NCI-H345 (cell line): Measurements from ENCODE around the gene NXPH2.

Experiments used
- DNase-seq: peaks from one replicate; lab custom pipeline; 2025; lab: John Stamatoyannopoulos, UW

The NXPH2 gene

DNA sequence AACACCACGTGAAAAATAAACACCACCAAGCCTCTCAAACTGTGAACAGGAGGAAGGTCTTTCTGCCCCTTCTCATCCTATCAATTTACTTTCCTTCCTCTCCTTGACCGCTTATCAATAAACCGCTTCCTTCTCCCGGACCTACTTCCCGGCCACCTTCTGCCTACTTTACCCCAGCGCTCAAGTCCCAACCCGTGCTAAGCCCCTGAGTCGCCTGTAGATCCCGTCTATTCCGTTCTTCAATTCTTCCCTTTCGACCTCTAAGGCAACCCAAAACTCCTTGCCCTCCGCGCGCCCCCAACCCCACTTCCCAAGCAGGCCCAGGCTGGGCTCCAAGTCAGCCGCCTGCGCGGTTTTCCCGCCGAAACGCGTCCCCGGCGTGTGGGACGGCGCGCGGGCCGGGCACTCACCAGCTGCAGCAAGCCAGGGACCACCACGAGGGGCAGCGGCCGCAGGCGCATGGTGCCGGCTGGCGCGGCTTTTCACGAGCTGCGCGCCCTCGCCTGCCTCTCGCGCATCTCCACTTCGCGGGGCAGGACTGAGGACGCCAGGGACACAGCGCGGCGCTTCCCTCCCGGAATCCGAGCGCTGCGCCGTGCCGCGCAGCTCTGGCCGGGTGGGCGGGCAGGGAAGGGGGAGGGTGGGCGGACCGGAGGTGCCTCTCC lies at the start of gene NXPH2:
Gene NXPH2, minus strand, starts transcription at position 610 of the 665 bp plus-strand sequence. Its CDS starts 149 bp downstream, at position 461.
- no peak for DNase-seq

DNA sequence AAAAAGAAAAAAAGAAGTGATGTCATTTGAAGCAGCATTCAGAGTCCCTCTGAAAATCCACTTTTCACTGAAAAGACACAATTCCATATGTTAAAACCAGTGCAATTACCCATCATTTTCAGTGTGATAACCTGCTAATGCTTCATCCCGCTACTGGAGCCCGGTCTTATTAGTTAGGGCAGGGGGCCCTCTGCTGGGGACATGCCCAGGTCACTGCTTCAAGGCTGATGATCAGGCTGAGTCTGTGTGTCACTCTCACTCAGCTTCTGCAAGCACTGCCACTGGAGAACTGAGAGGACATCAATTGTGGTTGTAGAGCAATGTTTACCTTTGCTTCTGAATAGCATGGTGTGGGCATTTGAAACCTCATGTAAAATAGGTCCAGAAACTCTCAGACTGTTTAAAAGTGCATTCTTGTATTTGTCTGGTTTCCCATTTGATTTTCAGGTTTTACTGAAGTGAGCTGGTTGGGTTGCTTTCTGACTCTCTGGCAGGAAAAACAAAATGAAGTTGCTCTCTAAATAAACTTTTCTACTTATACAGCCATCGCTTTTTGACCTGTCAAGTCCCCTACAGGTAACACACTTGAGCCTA lies 49.2 kb upstream of the NXPH2 start:
- peak; percentile 35 for DNase-seq

GRCh38 chr2:138827426-138828054 lies 47.4 kb upstream of the NXPH2 start:
- peak; percentile 56 for DNase-seq

GRCh38 chr2:138823666-138824065 lies 43.5 kb upstream of the NXPH2 start:
- peak; percentile 29 for DNase-seq

DNA sequence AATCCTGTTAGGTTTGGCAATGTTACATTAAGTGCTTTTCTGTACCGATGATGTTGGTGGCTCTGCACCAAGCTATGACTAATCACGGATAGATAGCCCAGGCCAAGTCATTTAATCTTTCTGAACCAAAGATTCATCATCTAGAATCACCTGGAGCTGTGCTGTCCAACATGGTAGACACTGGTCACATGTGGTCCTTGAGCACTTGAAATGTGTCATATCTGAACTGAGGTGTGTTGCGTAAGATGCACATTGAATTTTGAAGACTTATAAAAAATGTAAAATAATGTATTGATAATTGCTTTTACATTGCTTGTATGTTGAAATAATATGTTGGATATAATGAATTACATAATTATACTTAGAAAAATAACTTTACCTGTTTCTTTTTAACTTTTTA lies 39.8 kb upstream of the NXPH2 start:
- no peak for DNase-seq

GRCh38 chr2:138818556-138818955 lies 38.4 kb upstream of the NXPH2 start:
- DNase-seq = peak; percentile 65

DNA sequence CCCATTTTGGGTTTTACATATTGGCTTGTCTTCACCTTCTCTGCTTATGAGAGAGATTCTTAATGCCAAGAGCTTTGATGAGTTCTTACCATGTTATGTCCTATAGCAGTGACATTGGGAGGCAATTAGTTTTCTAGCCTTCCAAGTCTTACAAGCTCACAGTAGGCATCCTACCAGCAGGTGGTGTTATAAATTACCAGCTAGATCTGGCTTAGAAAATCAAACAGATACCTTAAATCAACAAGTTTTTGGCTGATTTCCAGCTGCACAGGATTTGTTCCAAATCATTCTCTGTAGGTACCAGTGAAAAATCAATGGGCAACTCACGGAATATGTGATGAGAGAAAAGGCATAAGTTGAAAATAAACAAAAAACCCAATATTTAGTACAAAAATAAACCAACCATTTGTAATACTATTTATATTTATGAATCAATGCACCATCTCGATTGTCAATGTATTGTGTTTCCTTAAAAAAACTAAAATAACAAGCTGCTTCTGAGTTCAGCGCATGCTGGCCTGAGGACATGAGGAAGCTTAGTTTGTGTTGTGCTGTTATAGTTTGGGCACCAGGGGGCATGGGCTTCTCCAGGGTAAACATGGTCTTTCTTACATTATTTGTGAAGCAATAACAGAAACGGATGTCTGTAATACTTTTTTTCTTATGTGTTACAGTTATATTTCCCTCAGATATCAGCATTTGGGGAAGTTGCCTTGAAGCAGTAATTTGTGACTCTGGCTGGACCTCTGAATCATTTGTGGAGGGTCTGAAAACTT lies 34.1 kb upstream of the NXPH2 start:
- DNase-seq = peak; percentile 95

- DNase-seq = no peak
Observed at GRCh38 chr2:138811431-138811830, 31.2 kb upstream of the NXPH2 start.

- DNase-seq = no peak
Observed at GRCh38 chr2:138794724-138795123, 14.5 kb upstream of the NXPH2 start.

GRCh38 chr2:138787053-138787666 lies 7.0 kb upstream of the NXPH2 start:
- DNase-seq = peak; percentile 58

GRCh38 chr2:138782383-138782782 lies 2.2 kb upstream of the NXPH2 start:
- DNase-seq = no peak

- no peak for DNase-seq
Observed at GRCh38 chr2:138780908-138781307, 718 bp upstream of the NXPH2 start.

DNA sequence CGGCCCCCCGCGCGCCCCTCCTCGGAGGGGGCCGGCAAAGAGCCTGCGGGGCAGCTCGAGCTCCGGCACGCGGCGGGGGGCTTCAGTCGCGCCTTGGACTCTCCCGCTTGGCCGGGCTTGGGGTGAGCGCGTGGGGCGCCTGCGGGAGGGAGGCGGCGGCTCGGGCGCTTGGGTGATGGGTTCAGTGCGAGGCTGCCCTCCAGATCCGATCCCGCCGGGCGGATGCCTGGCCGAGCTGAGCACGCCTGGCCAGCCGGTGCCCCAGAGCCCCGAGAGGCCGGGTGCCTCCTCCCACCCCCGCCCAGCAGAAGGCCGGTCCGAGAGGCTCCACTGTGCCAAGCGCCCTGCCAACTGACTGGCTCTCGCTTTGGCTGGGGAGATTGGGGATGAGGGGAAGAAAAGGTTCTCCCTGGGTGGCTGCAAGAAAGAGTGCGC lies 273 bp upstream of the NXPH2 start:
- no peak for DNase-seq

DNA sequence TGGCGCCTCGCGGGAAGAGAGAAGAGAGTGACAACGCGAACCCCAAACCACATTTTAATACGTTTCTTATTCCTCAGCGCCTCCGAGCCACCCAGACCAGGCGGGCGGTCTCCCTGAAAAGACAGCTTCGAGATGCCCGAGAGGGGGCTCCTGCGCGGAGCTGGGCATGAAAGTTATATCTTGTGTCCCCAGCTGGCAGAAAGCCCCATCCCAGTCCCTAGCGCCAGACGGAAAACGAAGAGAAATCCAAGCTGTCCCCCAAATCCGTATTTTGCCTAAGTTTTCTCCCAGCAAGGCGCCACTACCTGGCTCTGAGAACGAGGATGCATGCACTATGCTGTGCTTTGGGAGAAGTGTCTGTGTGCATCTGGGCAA lies 797 bp downstream of the NXPH2 start:
- DNase-seq = no peak

GRCh38 chr2:138777996-138778395 lies 2.2 kb downstream of the NXPH2 start:
- DNase-seq = no peak

GRCh38 chr2:138775736-138776135 lies 4.5 kb downstream of the NXPH2 start:
- no peak for DNase-seq

- no peak for DNase-seq
Observed at GRCh38 chr2:138771534-138771933, 8.7 kb downstream of the NXPH2 start.

- DNase-seq = no peak
Observed at GRCh38 chr2:138767101-138767500, 13.1 kb downstream of the NXPH2 start.

- no peak for DNase-seq
Observed at GRCh38 chr2:138766464-138766863, 13.7 kb downstream of the NXPH2 start.

DNA sequence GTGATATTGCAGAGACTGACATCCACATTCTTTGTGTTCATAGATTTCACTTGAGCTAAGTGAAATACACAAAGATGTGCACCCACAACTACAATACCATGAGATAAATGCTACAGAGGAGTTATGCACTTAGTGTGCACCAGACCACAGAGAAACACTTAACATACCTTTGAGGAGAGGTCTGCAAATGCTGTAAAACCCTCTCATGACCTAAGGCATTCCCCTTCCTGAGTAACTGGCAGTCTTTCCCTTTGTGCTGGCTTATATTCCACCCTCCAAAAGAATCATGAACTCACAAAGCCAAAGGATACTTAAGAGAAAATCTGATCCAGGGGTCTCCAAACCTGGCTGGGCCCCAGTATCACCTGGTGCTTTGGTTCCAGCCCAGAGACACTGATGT lies 16.2 kb downstream of the NXPH2 start:
- DNase-seq = no peak

DNA sequence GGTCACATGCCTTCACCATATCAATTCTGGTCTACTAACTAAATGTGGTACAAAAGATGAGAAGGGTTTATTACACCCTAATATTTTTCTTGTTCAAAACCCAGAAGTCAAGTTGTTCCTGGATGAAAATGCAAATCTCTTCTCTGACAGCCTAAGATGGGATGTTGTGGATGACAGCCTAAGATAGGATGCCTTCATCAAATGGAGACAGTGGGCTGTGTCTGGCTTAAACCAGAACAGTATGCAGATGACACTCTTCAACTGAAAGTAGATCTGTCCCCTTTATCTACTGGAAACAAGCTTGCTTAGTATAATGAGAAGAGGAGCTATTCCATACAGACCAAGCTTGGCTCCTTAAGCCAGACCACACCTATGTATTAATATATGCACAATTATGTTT lies 17.7 kb downstream of the NXPH2 start:
- no peak for DNase-seq

DNA sequence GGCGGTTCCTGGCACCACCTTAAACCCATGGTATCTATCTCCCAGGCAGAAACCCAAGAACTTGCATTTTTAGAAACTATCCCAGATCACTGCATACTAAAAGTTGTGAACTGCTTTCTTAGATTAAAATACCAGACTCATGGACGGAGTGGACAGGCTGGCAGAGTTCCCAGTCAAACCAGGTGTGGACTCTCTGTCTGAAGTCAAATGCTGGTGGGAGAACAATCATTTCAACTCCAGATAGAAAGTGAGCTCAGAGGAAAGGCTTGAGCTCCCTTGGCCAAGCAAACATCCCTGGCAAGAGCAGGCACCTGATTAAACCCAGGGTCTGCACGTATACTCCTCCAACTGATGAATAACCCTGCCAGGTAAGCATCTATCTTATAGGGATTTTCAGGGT lies 19.5 kb downstream of the NXPH2 start:
- DNase-seq = no peak
